SK-N-SH (cell line): ENCODE data around the gene PFDN1. TPM values are rescaled to one million over a fixed set of nuclear protein-coding genes. Genes with fewer than 3 reads are reported as not detected.

Experiments
- CTCF ChIA-PET: fragments of 300-600, 350-600 bp; formaldehyde crosslinking; extraction: SDS; loops from one replicate; lab custom pipeline; 2021; lab: Yijun Ruan, JAX
- POLR2A ChIA-PET: fragments of 350-600 bp; sonication (Branson Sonifier 250); formaldehyde crosslinking; extraction: SDS; loops from one replicate; lab custom pipeline; 2020; ENCODE audit warnings: antibody characterized with exemption, inconsistent platforms; lab: Yijun Ruan, JAX
- DNase-seq: peaks from one replicate; pipeline ENCODE4 v3.0.0; 2012
- H2AFZ ChIP-seq: fragments of 200-600 bp; sonication (generic); 2 replicates; pipeline ENCODE4 v1.8.1; 2016; ENCODE audit warnings: antibody characterized with exemption, mild to moderate bottlenecking, low read depth
- H3F3A ChIP-seq: fragments of 200-600 bp; sonication (generic); replicated peaks from 2 replicates; pipeline ENCODE3; 2016; ENCODE audit warnings: antibody characterized with exemption, mild to moderate bottlenecking; ENCODE audit not compliant: insufficient read depth
- H3K27ac ChIP-seq, 2 experiments: fragments of 200-500 bp in 1 of 2; fragments of 200-600 bp in 1 of 2; sonication (Bioruptor generic) in 1 of 2; sonication (generic), shearing (Covaris generic) in 1 of 2; 2 replicates each; pipeline versions ENCODE4 v1.5.1 to v1.6.1; 2014 to 2016; ENCODE audit warnings: low read depth in 2 of 2, inconsistent platforms in 1 of 2, low read length in 1 of 2, mild to moderate bottlenecking in 1 of 2, mixed read lengths in 1 of 2
- H3K27me3 ChIP-seq: fragments of 200-600 bp; sonication (generic), shearing (Covaris generic); 2 replicates; pipeline ENCODE4 v1.6.1; 2016; ENCODE audit warnings: mixed run types; ENCODE audit not compliant: insufficient read depth
- H3K36me3 ChIP-seq, 2 experiments: fragments of 200-500 bp in 1 of 2; fragments of 200-600 bp in 1 of 2; sonication (Bioruptor generic) in 1 of 2; sonication (generic) in 1 of 2; replicated peaks in 1 of 2; 2 replicates each; pipeline versions ENCODE3 to v1.5.1; 2014 to 2016; ENCODE audit warnings: low read length in 1 of 2, mild to moderate bottlenecking in 1 of 2; ENCODE audit not compliant: insufficient read depth in 2 of 2, control insufficient read depth in 1 of 2
- H3K4me1 ChIP-seq, 2 experiments: fragments of 200-500 bp in 1 of 2; fragments of 200-600 bp in 1 of 2; sonication (Bioruptor generic) in 1 of 2; sonication (generic), shearing (Covaris generic) in 1 of 2; 2 replicates each; pipeline versions ENCODE4 v1.5.1 to v1.6.1; 2014 to 2016; ENCODE audit warnings: low read depth in 1 of 2, low read length in 1 of 2, mixed run types in 1 of 2; ENCODE audit not compliant: insufficient read depth in 2 of 2, control insufficient read depth in 1 of 2
- H3K4me2 ChIP-seq: fragments of 200-600 bp; sonication (generic), shearing (Covaris generic); 2 replicates; pipeline ENCODE4 v1.6.1; 2017; ENCODE audit warnings: mixed run types
- H3K4me3 ChIP-seq, 2 experiments: fragments of 200-500 bp in 1 of 2; fragments of 200-600 bp in 1 of 2; sonication (Bioruptor generic) in 1 of 2; sonication (generic), shearing (Covaris generic) in 1 of 2; 2 replicates each; pipeline versions ENCODE4 v1.5.1 to v1.8.1; 2014 to 2016; ENCODE audit warnings: low read depth in 2 of 2, inconsistent platforms in 1 of 2, low read length in 1 of 2, mild to moderate bottlenecking in 1 of 2, mixed read lengths in 1 of 2, moderate library complexity in 1 of 2
- H3K79me2 ChIP-seq: fragments of 200-600 bp; sonication (generic); 2 replicates; pipeline ENCODE4 v1.8.1; 2017; ENCODE audit warnings: mild to moderate bottlenecking; ENCODE audit not compliant: insufficient read depth
- H3K9ac ChIP-seq: fragments of 200-600 bp; sonication (generic); 2 replicates; pipeline ENCODE4 v1.6.1; 2017; ENCODE audit warnings: mixed run types
- H3K9me2 ChIP-seq: fragments of 200-600 bp; sonication (generic); 2 replicates; pipeline ENCODE4 v1.6.1; 2017; ENCODE audit warnings: mixed run types
- H3K9me3 ChIP-seq: fragments of 200-600 bp; sonication (generic); 2 replicates; pipeline ENCODE4 v1.6.1; 2017; ENCODE audit warnings: mixed run types, mild to moderate bottlenecking, moderate library complexity
- H4K20me1 ChIP-seq: fragments of 200-600 bp; sonication (generic); 2 replicates; pipeline ENCODE4 v1.6.1; 2017; ENCODE audit warnings: mild to moderate bottlenecking, mixed run types; ENCODE audit not compliant: insufficient read depth
- ELF1 ChIP-seq: IDR thresholded peaks from 2 replicates; pipeline ENCODE4 v1.4.0; 2012
- EP300 ChIP-seq, 2 experiments: IDR thresholded peaks; 2 replicates each; pipeline versions ENCODE4 v1.4.0 to v1.6.1; 2012; ENCODE audit warnings: borderline replicate concordance in 1 of 2, low read depth in 1 of 2, low read length in 1 of 2
- FOSL2 ChIP-seq: IDR thresholded peaks from 2 replicates; pipeline ENCODE4 v1.4.0; 2012; ENCODE audit warnings: low read depth, mild to moderate bottlenecking, moderate library complexity, borderline replicate concordance
- FOXM1 ChIP-seq: IDR thresholded peaks from 2 replicates; pipeline ENCODE4 v1.4.0; 2012; ENCODE audit warnings: low read depth, mild to moderate bottlenecking
- GABPA ChIP-seq: IDR thresholded peaks from 2 replicates; pipeline ENCODE4 v1.4.0; 2012; ENCODE audit warnings: low read depth, mild to moderate bottlenecking
- JUND ChIP-seq: IDR thresholded peaks from 2 replicates; pipeline ENCODE4 v1.4.0; 2012
- MEF2A ChIP-seq: IDR thresholded peaks from 2 replicates; pipeline ENCODE4 v1.4.0; 2012; ENCODE audit warnings: low read depth, borderline replicate concordance
- NFIC ChIP-seq: IDR thresholded peaks from 2 replicates; pipeline ENCODE4 v1.4.0; 2012; ENCODE audit warnings: borderline replicate concordance
- POLR2AphosphoS5 ChIP-seq: IDR thresholded peaks from 2 replicates; pipeline ENCODE4 v1.6.1; 2012; ENCODE audit warnings: low read depth, low read length
- RXRA ChIP-seq: IDR thresholded peaks from 2 replicates; pipeline ENCODE4 v1.4.0; 2012; ENCODE audit warnings: low read depth, mild to moderate bottlenecking, borderline replicate concordance
- SIN3A ChIP-seq: IDR thresholded peaks from 2 replicates; pipeline ENCODE4 v1.6.1; 2012; ENCODE audit warnings: low read depth, mild to moderate bottlenecking, low read length, moderate library complexity, borderline replicate concordance
- TCF12 ChIP-seq: IDR thresholded peaks from 2 replicates; pipeline ENCODE4 v1.4.0; 2012
- WGBS: methylation state at CpG from one replicate; pipeline ENCODE4 v1.1.6; 2017; ENCODE audit warnings: low lambda C conversion rate; 5-methylcytosine and 5-hydroxymethylcytosine counted together
- polyA plus RNA-seq, 3 experiments: library from polyadenylated mRNA; depleted of rRNA; stranded (reverse); fragments of >200 nt; gene quantifications; 2 replicates each; pipeline ENCODE4 v1.2.3, GENCODE V29; 2012
- TF ChIP-seq, protein P1 (sequence below): fragments of 150-350 bp; IDR thresholded peaks from 2 replicates; pipeline ENCODE4 v1.6.1; 2016; ENCODE audit warnings: mild to moderate bottlenecking, low read depth, low read length
- TF ChIP-seq, protein P2 (sequence below): fragments of 150-350 bp; IDR thresholded peaks from 2 replicates; pipeline ENCODE4 v1.6.1; 2017; ENCODE audit warnings: antibody characterized with exemption, low read length, low read depth, borderline replicate concordance
- TF ChIP-seq, protein P3 (sequence below): IDR thresholded peaks from 2 replicates; pipeline ENCODE4 v1.4.0; 2012; ENCODE audit warnings: low read depth, borderline replicate concordance
- TF ChIP-seq, protein P4 (sequence below): IDR thresholded peaks from 2 replicates; pipeline ENCODE4 v1.4.0; 2012; ENCODE audit warnings: low read depth, borderline replicate concordance
- TF ChIP-seq, protein P5 (sequence below): fragments of 200-600 bp; sonication (generic); IDR thresholded peaks from 2 replicates; pipeline ENCODE4 v1.6.1; 2017; ENCODE audit warnings: antibody characterized with exemption, mild to moderate bottlenecking, moderate library complexity
- TF ChIP-seq, protein P6 (sequence below): IDR thresholded peaks from 2 replicates; pipeline ENCODE4 v1.4.0; 2012; ENCODE audit warnings: low read depth
- TF ChIP-seq, protein P7 (sequence below): IDR thresholded peaks from 2 replicates; pipeline ENCODE4; 2012

PFDN1 gene
- polyA plus RNA-seq, 1 of the 3 experiments (the other 2 are of a cell fraction), result 55.2 TPM

DNA sequence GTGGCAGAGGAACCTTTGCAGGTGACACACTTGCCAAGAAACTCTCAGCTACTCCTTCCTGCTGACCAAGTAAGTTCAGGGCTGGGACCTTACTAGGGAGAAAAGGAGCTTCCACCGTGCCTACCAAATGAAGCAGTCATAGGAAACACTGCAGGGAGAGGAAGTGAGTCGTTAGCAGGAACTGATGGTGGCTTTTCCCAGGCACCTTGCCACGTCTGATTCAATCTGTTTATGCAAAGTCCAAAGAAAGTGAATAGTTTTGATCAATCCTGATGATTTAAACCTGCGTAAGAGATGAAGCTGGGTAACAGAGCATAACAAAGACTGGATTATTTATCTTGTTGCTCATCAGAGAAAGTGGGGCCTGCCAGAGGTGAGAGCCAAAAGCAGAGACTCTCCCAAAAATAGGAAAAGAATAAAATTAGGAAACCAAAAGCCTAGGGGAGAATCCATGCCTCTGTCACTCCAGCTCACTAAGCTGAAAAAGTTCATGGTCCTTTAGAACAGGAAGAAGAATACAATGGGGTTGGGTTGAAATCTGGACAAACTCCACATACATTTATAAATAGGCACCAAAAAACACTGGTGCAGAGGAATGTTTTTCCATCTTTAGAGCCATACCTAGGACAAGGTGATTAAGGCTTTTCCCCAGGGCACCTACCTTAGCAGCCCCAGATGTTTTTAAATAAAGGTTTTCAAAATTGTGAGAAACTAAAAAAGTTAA lies 9.3 kb upstream of the PFDN1 start:
- ChIA-PET CTCF (interaction anchor here (0.6 to 2.1 kb wide), 2 partner anchors 34 to 39 kb away, joined by 3 to 6 read pairs; partner anchors contain the start of gene HBEGF), POLR2A (no interaction called here)
- WGBS, result 8% methylated on average over 4 of the region's 4 CpGs
- Histone ChIP-seq H3K9ac (peak overlapping the region; percentile 87), H3K36me3 (no peaks in the 10 kb centered on the region), H3K4me1 (peaks cover 0 to 29% of the 10 kb centered on the region in 2 experiments; a peak in 3 of 4 replicates), H2AFZ (peak overlapping the region; percentile 5; the same call in 1 of the 2 replicates), H3K27me3 (no peaks in the 10 kb centered on the region), H3K9me2 (no peaks in the 10 kb centered on the region), H3K79me2 (no peaks in the 10 kb centered on the region), H3K9me3 (no peaks in the 10 kb centered on the region), H4K20me1 (no peaks in the 10 kb centered on the region), H3K4me3 (0 out of 4 replicates have a peak overlapping the region, but pooled peaks of 1 of the 2 experiments have one; percentile 6), H3K4me2 (peak overlapping the region; percentile 56), H3F3A (peaks cover 34% of the 10 kb centered on the region), H3K27ac (peak overlapping the region; percentile 12 to 100; a peak in 3 of 4 replicates)
- no peak for DNase-seq
- TF ChIP-seq, protein P1, sequence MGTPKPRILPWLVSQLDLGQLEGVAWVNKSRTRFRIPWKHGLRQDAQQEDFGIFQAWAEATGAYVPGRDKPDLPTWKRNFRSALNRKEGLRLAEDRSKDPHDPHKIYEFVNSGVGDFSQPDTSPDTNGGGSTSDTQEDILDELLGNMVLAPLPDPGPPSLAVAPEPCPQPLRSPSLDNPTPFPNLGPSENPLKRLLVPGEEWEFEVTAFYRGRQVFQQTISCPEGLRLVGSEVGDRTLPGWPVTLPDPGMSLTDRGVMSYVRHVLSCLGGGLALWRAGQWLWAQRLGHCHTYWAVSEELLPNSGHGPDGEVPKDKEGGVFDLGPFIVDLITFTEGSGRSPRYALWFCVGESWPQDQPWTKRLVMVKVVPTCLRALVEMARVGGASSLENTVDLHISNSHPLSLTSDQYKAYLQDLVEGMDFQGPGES, result no peak
- TF ChIP-seq RXRA, result peak; percentile 72; the same call in 1 of the 2 replicates
- TF ChIP-seq, protein P2, sequence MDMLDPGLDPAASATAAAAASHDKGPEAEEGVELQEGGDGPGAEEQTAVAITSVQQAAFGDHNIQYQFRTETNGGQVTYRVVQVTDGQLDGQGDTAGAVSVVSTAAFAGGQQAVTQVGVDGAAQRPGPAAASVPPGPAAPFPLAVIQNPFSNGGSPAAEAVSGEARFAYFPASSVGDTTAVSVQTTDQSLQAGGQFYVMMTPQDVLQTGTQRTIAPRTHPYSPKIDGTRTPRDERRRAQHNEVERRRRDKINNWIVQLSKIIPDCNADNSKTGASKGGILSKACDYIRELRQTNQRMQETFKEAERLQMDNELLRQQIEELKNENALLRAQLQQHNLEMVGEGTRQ, result no peak
- TF ChIP-seq SIN3A, result no peak
- TF ChIP-seq EP300 (IDR thresholded peaks at IDR 0.05; ENCODE audit: borderline replicate concordance in 1 of 2, low read depth in 1 of 2, low read length in 1 of 2), result peak in 1 of 2 experiments; percentile 58; a peak in 1 of 4 replicates
- TF ChIP-seq GABPA, result peak; percentile 25; the same call in 1 of the 2 replicates
- TF ChIP-seq, protein P3, sequence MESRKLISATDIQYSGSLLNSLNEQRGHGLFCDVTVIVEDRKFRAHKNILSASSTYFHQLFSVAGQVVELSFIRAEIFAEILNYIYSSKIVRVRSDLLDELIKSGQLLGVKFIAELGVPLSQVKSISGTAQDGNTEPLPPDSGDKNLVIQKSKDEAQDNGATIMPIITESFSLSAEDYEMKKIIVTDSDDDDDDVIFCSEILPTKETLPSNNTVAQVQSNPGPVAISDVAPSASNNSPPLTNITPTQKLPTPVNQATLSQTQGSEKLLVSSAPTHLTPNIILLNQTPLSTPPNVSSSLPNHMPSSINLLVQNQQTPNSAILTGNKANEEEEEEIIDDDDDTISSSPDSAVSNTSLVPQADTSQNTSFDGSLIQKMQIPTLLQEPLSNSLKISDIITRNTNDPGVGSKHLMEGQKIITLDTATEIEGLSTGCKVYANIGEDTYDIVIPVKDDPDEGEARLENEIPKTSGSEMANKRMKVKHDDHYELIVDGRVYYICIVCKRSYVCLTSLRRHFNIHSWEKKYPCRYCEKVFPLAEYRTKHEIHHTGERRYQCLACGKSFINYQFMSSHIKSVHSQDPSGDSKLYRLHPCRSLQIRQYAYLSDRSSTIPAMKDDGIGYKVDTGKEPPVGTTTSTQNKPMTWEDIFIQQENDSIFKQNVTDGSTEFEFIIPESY, result peak; percentile 59; the same call in 1 of the 2 replicates
- TF ChIP-seq, protein P4, sequence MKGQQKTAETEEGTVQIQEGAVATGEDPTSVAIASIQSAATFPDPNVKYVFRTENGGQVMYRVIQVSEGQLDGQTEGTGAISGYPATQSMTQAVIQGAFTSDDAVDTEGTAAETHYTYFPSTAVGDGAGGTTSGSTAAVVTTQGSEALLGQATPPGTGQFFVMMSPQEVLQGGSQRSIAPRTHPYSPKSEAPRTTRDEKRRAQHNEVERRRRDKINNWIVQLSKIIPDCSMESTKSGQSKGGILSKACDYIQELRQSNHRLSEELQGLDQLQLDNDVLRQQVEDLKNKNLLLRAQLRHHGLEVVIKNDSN, result no peak
- TF ChIP-seq POLR2AphosphoS5, result no peak
- peak; percentile 85 for TF ChIP-seq NFIC
- TF ChIP-seq JUND, result peak; percentile 64
- TF ChIP-seq FOSL2, result peak; percentile 45; the same call in 1 of the 2 replicates
- TF ChIP-seq TCF12, result peak; percentile 79
- TF ChIP-seq MEF2A, result peak; percentile 65; the same call in 1 of the 2 replicates
- TF ChIP-seq, protein P5, sequence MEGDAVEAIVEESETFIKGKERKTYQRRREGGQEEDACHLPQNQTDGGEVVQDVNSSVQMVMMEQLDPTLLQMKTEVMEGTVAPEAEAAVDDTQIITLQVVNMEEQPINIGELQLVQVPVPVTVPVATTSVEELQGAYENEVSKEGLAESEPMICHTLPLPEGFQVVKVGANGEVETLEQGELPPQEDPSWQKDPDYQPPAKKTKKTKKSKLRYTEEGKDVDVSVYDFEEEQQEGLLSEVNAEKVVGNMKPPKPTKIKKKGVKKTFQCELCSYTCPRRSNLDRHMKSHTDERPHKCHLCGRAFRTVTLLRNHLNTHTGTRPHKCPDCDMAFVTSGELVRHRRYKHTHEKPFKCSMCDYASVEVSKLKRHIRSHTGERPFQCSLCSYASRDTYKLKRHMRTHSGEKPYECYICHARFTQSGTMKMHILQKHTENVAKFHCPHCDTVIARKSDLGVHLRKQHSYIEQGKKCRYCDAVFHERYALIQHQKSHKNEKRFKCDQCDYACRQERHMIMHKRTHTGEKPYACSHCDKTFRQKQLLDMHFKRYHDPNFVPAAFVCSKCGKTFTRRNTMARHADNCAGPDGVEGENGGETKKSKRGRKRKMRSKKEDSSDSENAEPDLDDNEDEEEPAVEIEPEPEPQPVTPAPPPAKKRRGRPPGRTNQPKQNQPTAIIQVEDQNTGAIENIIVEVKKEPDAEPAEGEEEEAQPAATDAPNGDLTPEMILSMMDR, result no peak
- TF ChIP-seq, protein P6, sequence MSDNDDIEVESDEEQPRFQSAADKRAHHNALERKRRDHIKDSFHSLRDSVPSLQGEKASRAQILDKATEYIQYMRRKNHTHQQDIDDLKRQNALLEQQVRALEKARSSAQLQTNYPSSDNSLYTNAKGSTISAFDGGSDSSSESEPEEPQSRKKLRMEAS, result 0 out of 2 replicates have a peak, but pooled peaks have one; percentile 33
- TF ChIP-seq ELF1, result no peak
- TF ChIP-seq, protein P7, sequence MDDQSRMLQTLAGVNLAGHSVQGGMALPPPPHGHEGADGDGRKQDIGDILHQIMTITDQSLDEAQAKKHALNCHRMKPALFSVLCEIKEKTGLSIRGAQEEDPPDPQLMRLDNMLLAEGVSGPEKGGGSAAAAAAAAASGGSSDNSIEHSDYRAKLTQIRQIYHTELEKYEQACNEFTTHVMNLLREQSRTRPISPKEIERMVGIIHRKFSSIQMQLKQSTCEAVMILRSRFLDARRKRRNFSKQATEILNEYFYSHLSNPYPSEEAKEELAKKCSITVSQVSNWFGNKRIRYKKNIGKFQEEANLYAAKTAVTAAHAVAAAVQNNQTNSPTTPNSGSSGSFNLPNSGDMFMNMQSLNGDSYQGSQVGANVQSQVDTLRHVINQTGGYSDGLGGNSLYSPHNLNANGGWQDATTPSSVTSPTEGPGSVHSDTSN, result peak; percentile 75
- TF ChIP-seq FOXM1, result no peak
